ENCODE data around the gene ADAMTSL5.
"Not testable (repeated sequence)": the region's sequence is repeated elsewhere in the genome, so short reads cannot be mapped to it uniquely, and the experiment has no call there.

Gene ADAMTSL5

DNA sequence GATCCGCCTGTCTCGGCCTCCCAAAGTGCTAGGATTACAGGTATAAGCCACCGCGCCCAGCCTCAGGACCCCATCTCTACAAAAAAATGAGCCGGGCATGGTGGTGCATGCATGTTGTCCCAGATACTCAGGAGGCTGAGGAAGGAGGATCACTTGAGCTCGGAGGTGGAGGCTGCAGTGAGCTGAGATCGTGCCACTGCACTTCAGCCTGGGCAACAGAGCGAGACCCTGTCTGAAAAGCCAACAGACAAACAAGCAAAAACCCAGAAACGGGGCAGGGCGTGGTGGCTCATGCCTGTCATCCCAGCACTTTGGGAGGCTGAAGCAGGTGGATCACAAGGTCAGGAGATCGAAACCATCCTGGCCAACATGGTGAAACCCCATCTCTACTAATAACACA, 18.0 kb upstream of the ADAMTSL5 start:
- not testable (repeated sequence) for DNase-seq (ENCODE audit: low read depth in 3 of 3, low spot score in 1 of 3)

DNA sequence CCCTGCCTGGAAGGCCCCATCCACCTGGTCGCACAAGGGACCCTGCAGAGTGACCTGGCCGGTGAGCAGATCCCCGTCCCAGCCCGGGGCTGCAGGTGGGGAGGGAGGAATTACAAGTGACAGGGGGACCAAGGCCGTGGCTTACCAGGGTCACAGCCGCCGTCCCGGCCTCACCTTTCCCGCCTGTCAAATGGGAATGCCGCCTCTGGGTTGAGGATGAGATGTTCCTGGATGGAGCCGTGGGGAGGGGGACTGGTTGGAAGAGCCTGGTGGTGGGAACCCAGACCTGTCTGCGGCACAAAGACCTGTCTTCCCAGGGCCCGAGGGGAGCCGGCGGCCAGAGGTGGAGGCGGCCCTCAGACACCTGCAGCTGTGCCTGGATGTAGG, 16.6 kb upstream of the ADAMTSL5 start:
- no peak for DNase-seq (ENCODE audit: low read depth in 3 of 3, low spot score in 1 of 3)

DNA sequence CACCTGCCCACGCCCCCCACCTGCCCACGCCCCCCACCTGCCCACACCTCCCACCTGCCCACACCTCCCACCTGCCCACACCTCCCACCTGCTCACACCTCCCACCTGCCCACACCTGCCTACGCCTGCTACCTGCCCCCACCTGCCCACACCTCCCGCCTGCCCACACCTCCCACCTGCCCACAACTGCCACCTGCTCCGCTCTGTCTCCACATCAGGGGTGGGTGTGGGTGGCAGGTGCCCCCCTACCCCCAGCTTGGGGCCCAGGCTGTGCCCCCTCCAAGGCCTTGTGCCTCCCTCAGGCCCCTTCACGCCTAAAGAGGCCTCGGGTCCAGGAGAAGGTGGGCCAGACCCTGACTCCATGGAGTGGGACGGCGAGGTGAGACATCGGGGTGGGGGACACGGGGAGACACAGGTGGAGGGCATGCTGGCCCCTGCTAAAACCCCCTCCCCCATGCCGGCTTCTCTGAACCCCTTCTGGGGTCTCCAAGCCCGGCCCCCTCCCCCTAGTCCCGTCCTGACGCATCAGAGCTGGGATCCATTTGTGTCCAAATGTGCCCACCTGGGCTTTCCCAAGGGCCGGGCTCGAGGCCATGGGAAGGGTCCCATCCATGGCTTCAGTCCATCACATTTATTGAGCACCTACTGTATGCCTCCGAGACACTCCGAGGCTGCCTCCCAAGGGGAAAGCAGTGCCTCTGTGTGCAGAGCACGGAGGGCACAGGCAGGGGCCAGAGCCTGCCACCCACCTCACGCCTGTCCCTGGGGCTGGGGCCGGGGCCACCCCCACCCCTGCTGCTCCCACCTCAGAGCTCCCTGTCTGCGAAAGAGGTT, 16.0 kb upstream of the ADAMTSL5 start:
- DNase-seq (ENCODE audit: low read depth in 3 of 3, low spot score in 1 of 3), result no peak

DNA sequence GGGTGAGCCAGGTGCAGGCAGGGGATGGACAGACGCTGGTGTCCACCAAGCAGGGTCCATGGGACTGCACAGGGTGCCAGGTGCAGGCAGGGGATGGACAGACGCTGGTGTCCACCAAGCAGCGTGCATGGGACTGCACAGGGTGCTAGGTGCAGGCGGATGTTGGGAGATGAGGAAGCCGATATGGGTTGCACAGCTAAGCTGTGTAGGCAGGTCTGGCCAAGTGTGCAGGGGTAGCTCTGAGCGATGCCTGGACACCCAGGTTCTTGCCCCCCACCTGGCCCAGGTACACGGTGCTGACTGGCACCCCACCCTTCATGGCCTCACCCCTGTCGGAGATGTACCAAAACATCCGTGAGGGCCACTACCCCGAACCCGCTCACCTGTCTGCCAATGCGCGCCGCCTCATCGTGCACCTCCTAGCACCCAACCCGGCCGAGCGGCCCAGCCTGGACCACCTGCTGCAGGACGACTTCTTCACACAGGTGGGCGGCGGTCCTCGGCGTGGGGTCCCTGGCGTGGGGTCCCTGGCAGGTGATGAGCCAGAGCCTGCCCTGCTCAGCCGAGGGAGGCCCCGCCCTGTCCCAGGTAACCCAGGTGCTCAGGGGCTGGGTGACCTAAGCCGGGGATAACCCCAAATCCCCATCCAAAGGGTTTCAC, 15.0 kb upstream of the ADAMTSL5 start:
- DNase-seq (ENCODE audit: low read depth in 3 of 3, low spot score in 1 of 3), result no peak

DNA sequence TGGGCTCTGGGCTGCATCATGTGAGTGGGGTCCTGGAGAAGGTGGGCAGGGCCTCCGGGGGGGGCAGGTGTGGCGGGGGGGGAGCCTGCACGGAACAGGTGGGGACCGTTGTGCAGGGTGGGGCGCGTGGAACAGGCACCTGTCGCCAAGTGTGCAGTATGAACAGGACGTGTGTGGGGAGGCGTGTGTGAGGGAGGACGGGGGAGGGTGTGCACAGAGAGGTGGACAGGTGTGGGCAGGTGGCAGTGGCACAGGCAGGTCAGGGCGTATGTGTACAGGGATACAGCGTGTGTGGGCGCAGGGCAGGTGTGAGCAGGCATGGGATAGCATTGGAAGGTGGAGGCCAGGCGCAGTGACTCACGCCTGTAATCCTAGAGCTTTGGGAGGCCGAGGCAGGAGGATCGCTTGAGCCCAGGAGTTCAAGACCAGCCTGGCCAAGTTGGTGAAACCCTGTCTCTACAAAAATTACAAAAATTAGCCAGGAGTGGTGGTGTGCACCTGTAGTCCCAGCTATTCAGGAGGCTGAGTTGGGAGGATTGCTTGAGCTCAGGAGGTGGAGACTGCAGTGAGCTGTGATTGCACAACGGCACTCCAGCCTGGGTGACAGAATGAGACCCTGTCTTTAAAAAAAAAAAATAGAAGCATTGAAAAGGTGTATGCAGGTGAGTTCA, 14.3 kb upstream of the ADAMTSL5 start:
- DNase-seq (ENCODE audit: low read depth in 3 of 3, low spot score in 1 of 3), result no peak

DNA sequence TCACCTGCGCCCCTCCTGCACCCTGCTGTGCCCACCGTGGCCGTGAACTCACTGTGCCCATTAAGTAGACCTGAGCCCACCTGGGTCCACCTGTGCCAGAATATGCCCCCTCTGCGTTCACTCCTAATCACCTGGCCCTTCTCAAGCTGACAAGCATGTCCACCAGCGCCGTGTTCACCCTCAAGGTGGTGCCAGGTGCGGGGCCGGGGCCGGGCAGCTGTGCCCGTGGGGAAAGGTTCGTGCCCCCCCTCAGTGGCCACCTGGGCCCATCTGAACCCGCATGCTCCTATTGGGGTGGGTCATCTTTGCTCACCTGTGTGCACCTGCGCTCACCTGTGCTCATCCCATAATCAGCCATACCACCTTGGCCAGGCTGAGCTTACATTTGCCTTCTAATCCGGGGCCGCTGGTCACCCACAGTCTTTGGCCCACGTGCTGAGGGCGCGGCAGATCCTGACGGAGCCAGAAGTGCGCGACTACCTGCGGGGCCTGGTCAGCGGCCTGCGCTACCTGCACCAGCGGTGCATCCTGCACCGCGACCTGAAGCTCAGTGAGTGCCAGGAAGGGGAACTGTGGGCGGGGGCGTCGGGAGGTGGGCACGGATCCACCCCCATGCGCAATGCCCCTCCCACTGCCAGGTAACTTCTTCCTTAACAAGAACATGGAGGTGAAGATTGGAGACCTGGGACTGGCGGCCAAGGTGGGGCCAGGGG, 13.4 kb upstream of the ADAMTSL5 start:
- no peak for DNase-seq (ENCODE audit: low read depth in 3 of 3, low spot score in 1 of 3)

DNA sequence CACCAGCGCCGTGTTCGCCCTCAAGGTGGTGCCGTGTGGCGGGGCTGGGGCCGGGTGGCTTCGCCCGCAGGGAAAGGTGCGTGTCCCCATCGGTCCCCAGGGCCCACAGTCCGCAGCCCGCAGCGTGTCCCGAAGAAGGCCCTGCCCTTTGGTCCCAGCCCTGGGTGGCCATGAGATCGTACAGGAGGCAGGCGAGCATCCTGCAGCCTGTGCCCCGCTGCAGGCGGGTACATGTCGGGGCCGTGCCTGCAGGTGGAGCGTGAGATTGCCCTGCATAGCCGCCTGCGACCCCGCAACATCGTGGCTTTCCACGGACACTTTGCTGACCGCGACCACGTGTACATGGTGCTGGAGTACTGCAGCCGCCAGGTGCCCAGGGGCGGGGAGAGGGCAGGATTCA, 12.5 kb upstream of the ADAMTSL5 start:
- DNase-seq (ENCODE audit: low read depth in 3 of 3, low spot score in 1 of 3), result no peak

DNA sequence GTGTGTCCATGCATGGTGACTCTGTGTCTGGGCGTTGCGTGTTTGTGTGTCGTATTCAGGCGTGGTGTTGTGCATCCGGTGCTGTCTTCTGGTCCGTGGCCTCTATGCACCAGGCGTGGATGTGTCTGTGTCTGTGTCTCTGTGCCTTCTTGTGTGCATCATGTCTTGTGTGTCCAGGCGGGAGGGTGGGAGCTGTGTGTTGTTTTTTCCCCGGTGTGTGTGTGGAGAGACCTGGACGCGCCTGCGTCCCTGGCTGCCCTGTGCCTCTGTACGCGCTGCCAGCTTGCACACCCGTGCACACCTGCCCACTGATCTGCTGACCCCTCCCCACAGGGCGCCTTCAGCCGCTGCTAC, 12.1 kb upstream of the ADAMTSL5 start:
- no peak for DNase-seq (ENCODE audit: low read depth in 3 of 3, low spot score in 1 of 3)

DNA sequence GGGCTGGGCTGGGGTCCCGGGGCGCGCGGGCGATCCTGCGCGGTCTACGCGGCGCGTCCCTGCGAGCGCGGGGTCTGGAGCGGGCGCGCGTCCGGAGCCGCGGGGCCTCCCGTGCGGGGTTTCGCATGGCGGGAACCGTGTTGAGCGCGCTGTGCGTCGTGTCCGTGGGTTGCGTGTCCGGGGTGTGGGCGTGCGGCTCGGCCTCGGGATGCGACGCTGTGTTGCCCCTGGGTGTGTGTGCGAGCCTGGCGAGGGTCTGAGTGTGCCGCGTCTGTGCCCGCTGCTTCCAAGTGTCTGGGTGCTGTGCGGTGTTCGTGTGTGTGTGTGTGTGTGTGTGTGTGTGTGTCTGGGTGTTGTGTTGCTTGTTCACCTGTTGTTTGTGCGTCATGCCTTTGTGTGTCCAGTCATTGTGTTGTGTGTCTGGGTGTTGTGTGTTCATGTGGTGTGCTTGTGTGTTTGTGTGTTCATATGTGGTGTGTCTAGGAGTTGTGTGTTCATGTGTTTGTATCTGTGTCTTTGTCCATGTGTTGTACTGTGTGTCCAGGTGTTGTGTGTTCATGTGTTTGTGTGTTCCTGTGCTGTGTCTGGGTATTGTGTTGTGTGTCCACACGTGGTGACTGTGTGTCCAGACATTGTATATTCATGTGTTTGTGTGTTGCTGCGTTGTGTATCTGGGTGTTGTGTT, 11.6 kb upstream of the ADAMTSL5 start:
- DNase-seq (ENCODE audit: low read depth in 3 of 3, low spot score in 1 of 3), result no peak

DNA sequence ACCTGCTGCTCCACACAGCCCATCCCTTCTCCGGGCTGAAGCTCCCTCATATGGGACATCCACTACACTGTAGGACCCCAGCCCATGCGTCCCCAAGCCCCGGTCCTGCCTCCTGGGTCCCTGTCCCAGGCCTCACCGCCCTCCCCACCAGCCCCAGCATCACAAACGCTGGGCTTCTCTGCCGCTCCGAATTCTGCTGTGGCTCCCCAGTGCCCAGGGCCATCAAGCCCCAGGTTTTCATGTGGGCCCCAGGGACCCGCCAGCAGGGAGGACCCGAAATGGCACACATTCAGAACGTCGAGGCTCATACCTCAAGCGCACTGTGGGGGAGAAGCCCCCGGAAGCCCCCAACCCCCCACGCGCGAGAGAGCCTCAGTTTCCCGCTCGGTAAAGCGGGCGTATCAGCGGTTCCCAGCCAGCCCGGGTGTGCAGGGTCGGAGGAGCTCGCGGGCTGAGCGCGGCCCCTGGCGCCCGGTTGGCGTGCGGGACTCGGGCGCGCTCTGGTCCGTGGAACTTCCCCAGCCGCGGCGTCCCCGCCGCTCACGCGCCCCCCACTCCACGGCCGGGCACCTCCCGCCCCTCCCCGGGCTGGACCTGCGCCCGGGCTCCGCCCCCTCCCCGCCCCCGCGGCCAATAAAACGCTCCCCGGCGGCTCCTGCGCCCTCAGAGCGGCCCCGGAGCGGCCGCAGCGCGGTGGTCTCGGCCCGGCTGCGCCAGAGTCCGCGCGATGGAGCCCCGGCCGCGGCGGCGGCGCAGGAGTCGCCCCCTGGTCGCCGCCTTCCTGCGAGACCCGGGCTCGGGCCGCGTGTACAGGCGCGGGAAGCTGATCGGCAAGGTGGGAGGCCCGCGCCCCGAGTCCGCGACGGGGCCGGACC, 10.8 kb upstream of the ADAMTSL5 start, which contains the start of gene PLK5:
PLK5 (plus strand) TSS at position 666 of the 875 bp plus-strand sequence. CDS start 2,920 bp downstream, outside the sequence.
- no peak for DNase-seq (ENCODE audit: low read depth in 3 of 3, low spot score in 1 of 3)

DNA sequence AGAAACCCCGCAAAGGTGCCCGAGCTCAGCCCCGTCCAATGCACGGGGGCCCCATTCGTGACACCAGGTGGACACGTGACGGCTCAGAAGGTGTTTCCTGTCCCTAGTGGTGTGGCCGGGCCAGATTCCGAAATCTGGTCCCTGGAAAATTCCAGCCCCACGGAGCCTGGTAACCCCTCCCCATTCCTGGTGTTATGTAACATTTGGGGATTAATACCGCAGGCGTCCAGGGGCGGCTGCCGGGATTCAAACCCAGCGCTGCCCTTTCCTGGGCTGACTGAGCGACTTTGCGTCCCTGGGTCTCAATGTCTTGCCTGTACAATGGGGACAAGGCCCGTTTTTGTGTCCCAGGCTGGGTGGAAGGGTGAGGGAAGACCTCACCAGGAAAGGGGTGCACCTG, 10.0 kb upstream of the ADAMTSL5 start:
- DNase-seq (ENCODE audit: low read depth in 3 of 3, low spot score in 1 of 3), result no peak

DNA sequence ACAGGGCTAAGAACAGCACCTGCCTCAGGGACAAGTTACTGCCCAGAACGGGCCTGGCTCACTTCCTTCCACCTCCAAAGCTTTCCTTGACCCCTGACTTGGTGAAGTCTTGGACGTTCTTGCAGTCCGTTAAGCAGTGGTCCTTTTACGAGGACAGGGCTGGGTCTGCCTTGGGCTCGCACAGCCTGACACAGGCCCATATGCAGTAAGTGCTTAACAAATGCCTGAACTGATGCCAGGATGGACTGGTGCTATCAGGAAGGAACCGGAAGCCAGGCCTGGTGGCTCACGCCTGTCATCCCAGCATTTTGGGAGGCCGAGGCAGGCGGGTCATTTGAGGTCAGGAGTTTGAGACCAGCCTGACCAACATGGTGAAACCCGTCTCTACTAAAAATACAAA, 9.2 kb upstream of the ADAMTSL5 start:
- no peak for DNase-seq (ENCODE audit: low read depth in 3 of 3, low spot score in 1 of 3)

DNA sequence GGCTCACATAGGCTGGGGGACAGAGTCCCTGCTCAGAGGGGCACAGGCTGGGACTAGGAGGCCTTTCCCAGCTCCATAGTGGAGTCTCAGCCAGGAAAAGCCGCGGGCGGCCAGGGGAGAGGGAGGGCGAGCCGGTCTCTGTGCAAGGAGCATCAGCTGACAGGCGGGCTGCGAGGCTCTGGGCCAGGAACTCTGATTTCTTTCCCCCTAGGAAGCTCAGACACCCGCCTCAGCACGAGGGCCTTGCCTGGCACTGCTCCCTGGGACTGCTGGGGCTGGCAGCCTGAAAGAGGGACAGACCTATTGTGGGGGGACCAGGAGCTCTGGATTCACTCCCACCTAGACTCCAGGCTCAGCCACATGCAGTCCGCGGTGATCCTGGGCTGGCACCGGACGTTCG, 8.8 kb upstream of the ADAMTSL5 start:
- DNase-seq (ENCODE audit: low read depth in 3 of 3, low spot score in 1 of 3), result no peak

DNA sequence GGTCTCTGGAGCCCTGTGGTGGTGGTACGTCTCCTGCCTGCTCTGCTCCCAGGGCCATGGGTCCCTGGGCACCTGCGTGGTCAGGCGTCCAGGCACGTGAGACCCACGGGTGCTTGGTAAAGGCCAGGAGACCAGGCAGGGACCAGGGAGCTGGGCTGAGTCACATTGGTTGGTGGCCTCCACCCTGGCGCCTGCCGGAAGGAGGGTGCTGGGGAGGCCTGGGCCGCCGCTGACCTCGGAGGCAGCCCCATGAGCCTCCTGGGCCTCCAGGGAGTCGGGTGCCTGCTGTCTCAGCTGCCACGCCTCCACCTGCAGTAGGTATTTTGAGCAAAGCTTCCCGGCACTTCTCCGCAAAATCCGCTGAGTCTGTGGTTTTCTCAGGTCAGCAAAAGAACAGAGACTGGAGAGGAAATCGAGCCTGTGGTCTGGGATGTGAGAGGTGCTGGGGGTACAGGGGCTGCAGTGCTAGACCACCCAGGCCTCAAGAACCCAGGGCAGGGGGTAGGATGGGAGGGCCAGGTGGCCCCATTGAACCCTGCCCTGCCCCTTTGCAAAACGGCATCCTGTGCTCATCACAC, 7.5 kb upstream of the ADAMTSL5 start:
- DNase-seq (ENCODE audit: low read depth in 3 of 3, low spot score in 1 of 3), result no peak

DNA sequence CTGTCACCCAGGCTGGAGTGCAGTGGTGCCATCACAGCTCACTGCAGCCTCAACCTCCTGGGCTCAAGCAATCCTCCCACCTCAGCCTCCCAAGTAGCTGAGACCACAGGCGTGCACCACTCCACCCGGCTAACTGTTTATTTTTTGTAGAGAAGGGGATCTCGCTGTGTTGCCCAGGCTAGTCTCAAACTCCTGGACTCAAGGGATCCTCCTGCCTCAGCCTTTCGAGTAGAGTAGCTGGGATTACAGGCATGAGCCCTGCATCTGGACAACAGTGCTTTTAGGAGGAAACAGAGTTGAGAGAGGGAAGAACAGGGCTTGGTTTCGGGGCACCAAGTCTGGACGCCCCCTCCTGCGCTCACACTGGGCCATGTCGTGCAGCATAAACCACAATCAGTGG, 7.0 kb upstream of the ADAMTSL5 start:
- not testable (repeated sequence) for DNase-seq (ENCODE audit: low read depth in 3 of 3, low spot score in 1 of 3)

DNA sequence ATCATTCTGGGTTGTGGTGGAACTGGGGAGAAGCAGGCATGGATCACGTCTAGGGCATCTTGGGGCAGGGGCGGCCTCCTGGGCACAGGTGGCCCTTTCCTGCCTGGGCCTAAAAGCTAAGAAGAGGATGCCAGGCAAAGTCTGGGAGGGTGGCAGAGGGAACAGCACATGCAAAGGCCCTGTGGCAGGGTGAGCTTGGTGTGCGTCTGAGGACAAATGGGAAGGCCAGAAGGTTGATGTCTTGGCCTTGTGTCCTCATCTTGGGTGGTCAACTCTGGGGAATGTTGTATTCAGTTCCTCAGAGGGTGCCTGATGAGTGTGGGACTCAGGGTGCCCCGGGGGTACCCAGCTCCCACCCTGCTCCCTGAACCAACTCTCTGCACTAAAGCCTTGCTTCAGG, 5.7 kb upstream of the ADAMTSL5 start:
- DNase-seq (ENCODE audit: low read depth in 3 of 3, low spot score in 1 of 3), result no peak

DNA sequence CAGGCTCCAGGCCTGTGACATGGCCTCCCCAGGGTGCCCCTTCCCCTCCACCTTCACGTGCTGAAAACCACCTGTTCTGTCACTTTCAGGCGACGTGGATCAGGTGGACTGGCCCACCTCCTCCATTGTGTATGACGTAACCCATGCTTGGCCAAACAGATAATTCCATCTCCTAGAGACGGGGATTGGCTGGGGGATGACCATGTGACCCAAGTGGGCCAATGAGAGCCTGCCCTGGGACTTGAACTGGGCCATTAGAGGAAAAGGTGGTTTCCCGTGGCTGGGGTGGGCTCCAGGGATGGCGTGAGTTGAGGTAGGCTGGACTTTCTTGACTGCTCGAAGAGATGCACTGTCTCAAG, 3.6 kb upstream of the ADAMTSL5 start:
- no peak for DNase-seq (ENCODE audit: low read depth in 3 of 3, low spot score in 1 of 3)

DNA sequence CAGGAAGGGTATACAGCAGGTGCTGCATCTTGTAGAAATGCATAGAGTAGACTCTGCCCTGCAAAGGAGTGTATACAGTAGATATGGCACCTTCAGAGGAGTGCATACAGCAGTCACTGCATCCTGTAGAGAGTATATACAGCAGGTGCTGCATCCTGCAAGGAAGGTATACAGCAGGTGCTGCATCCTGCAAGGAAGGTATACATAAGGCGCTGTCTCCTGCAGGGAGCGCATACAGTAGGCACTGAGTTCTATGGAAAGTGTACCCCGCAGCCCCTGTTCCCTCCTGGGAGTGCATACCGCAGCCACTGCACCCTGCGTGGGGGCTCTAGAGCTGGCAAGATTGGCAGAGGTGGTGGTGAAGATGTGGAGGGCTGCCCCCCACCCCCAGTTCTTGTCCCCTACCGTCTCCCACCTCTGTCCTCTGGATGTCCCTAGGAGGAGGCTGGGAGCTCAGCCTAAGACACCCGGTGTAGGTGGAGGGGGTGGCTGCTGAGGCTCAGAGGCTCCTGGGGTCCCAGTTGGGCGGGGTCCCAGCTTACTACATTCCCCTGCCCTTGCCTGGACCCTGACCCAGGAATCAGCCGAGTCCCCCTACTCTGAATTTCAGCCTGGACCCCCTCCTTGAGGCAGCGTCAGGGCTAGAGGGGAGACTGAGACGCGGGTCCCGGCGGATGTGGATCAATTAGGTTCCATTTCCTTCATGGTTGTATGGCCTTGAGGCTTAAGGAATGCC, 2.3 kb upstream of the ADAMTSL5 start:
- no peak for DNase-seq (ENCODE audit: low read depth in 3 of 3, low spot score in 1 of 3)

DNA sequence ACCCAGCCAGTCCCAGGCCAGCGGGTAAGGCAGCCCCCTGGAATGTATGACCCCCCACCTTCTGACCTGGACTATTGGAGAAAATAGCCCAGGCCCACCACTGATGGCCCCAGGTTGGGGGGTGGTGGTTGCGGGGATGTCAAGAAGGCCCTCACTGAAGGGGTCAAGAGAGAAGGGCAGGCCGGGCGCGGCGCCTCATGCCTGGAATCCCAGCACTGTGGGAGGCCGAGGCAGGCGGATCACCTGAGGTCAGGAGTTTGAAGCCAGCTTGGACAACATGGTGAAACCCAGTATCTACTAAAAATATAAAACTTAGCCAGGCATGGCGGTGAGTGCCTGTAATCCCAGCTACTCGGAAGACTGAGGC, 1.5 kb upstream of the ADAMTSL5 start:
- no peak for DNase-seq (ENCODE audit: low read depth in 3 of 3, low spot score in 1 of 3)
